SK-N-SH (cell line): Measurements from ENCODE around the gene CCDC88C. TPM values are rescaled to one million over a fixed set of nuclear protein-coding genes. Genes with fewer than 3 reads are reported as not detected.

ENCODE experiments used
- CTCF ChIA-PET: fragments of 300-600, 350-600 bp; formaldehyde crosslinking; extraction: SDS; loops from one replicate; lab custom pipeline; 2021; lab: Yijun Ruan, JAX
- POLR2A ChIA-PET: fragments of 350-600 bp; sonication (Branson Sonifier 250); formaldehyde crosslinking; extraction: SDS; loops from one replicate; lab custom pipeline; 2020; ENCODE audit warnings: antibody characterized with exemption, inconsistent platforms; lab: Yijun Ruan, JAX
- DNase-seq: peaks from one replicate; pipeline ENCODE4 v3.0.0; 2012
- H2AFZ ChIP-seq: fragments of 200-600 bp; sonication (generic); 2 replicates; pipeline ENCODE4 v1.8.1; 2016; ENCODE audit warnings: antibody characterized with exemption, mild to moderate bottlenecking, low read depth
- H3F3A ChIP-seq: fragments of 200-600 bp; sonication (generic); replicated peaks from 2 replicates; pipeline ENCODE3; 2016; ENCODE audit warnings: antibody characterized with exemption, mild to moderate bottlenecking; ENCODE audit not compliant: insufficient read depth
- H3K27ac ChIP-seq, 2 experiments: fragments of 200-500 bp in 1 of 2; fragments of 200-600 bp in 1 of 2; sonication (Bioruptor generic) in 1 of 2; sonication (generic), shearing (Covaris generic) in 1 of 2; 2 replicates each; pipeline versions ENCODE4 v1.5.1 to v1.6.1; 2014 to 2016; ENCODE audit warnings: low read depth in 2 of 2, inconsistent platforms in 1 of 2, low read length in 1 of 2, mild to moderate bottlenecking in 1 of 2, mixed read lengths in 1 of 2
- H3K27me3 ChIP-seq: fragments of 200-600 bp; sonication (generic), shearing (Covaris generic); 2 replicates; pipeline ENCODE4 v1.6.1; 2016; ENCODE audit warnings: mixed run types; ENCODE audit not compliant: insufficient read depth
- H3K36me3 ChIP-seq, 2 experiments: fragments of 200-500 bp in 1 of 2; fragments of 200-600 bp in 1 of 2; sonication (Bioruptor generic) in 1 of 2; sonication (generic) in 1 of 2; replicated peaks in 1 of 2; 2 replicates each; pipeline versions ENCODE3 to v1.5.1; 2014 to 2016; ENCODE audit warnings: low read length in 1 of 2, mild to moderate bottlenecking in 1 of 2; ENCODE audit not compliant: insufficient read depth in 2 of 2, control insufficient read depth in 1 of 2
- H3K4me1 ChIP-seq, 2 experiments: fragments of 200-500 bp in 1 of 2; fragments of 200-600 bp in 1 of 2; sonication (Bioruptor generic) in 1 of 2; sonication (generic), shearing (Covaris generic) in 1 of 2; 2 replicates each; pipeline versions ENCODE4 v1.5.1 to v1.6.1; 2014 to 2016; ENCODE audit warnings: low read depth in 1 of 2, low read length in 1 of 2, mixed run types in 1 of 2; ENCODE audit not compliant: insufficient read depth in 2 of 2, control insufficient read depth in 1 of 2
- H3K4me2 ChIP-seq: fragments of 200-600 bp; sonication (generic), shearing (Covaris generic); 2 replicates; pipeline ENCODE4 v1.6.1; 2017; ENCODE audit warnings: mixed run types
- H3K4me3 ChIP-seq, 2 experiments: fragments of 200-500 bp in 1 of 2; fragments of 200-600 bp in 1 of 2; sonication (Bioruptor generic) in 1 of 2; sonication (generic), shearing (Covaris generic) in 1 of 2; 2 replicates each; pipeline versions ENCODE4 v1.5.1 to v1.8.1; 2014 to 2016; ENCODE audit warnings: low read depth in 2 of 2, inconsistent platforms in 1 of 2, low read length in 1 of 2, mild to moderate bottlenecking in 1 of 2, mixed read lengths in 1 of 2, moderate library complexity in 1 of 2
- H3K79me2 ChIP-seq: fragments of 200-600 bp; sonication (generic); 2 replicates; pipeline ENCODE4 v1.8.1; 2017; ENCODE audit warnings: mild to moderate bottlenecking; ENCODE audit not compliant: insufficient read depth
- H3K9ac ChIP-seq: fragments of 200-600 bp; sonication (generic); 2 replicates; pipeline ENCODE4 v1.6.1; 2017; ENCODE audit warnings: mixed run types
- H3K9me2 ChIP-seq: fragments of 200-600 bp; sonication (generic); 2 replicates; pipeline ENCODE4 v1.6.1; 2017; ENCODE audit warnings: mixed run types
- H3K9me3 ChIP-seq: fragments of 200-600 bp; sonication (generic); 2 replicates; pipeline ENCODE4 v1.6.1; 2017; ENCODE audit warnings: mixed run types, mild to moderate bottlenecking, moderate library complexity
- H4K20me1 ChIP-seq: fragments of 200-600 bp; sonication (generic); 2 replicates; pipeline ENCODE4 v1.6.1; 2017; ENCODE audit warnings: mild to moderate bottlenecking, mixed run types; ENCODE audit not compliant: insufficient read depth
- CHD2 ChIP-seq: fragments of 150-350 bp; IDR thresholded peaks from 2 replicates; pipeline ENCODE4 v1.6.1; 2018; ENCODE audit warnings: low read length; ENCODE audit not compliant: partially characterized antibody
- EP300 ChIP-seq, 2 experiments: IDR thresholded peaks; 2 replicates each; pipeline versions ENCODE4 v1.4.0 to v1.6.1; 2012; ENCODE audit warnings: borderline replicate concordance in 1 of 2, low read depth in 1 of 2, low read length in 1 of 2
- EZH2phosphoT487 ChIP-seq: fragments of 200-600 bp; sonication (generic); IDR thresholded peaks from 2 replicates; pipeline ENCODE4 v1.6.1; 2017; ENCODE audit warnings: low read depth, mixed run types, mild to moderate bottlenecking, antibody characterized with exemption, moderate library complexity, borderline replicate concordance
- FOSL2 ChIP-seq: IDR thresholded peaks from 2 replicates; pipeline ENCODE4 v1.4.0; 2012; ENCODE audit warnings: low read depth, mild to moderate bottlenecking, moderate library complexity, borderline replicate concordance
- GATA2 ChIP-seq: sonication (generic); formaldehyde crosslinking; IDR thresholded peaks from 2 replicates; pipeline ENCODE4 v1.5.0; 2020; ENCODE audit warnings: mild to moderate bottlenecking, missing genetic modification reagents
- IRF3 ChIP-seq: fragments of 150-350 bp; IDR thresholded peaks from 2 replicates; pipeline ENCODE4 v1.6.1; 2016; ENCODE audit warnings: mild to moderate bottlenecking, low read depth, low read length
- JUND ChIP-seq: IDR thresholded peaks from 2 replicates; pipeline ENCODE4 v1.4.0; 2012
- MAX ChIP-seq: IDR thresholded peaks from 2 replicates; pipeline ENCODE4 v1.4.0; 2012; ENCODE audit warnings: low read depth
- MEF2A ChIP-seq: IDR thresholded peaks from 2 replicates; pipeline ENCODE4 v1.4.0; 2012; ENCODE audit warnings: low read depth, borderline replicate concordance
- MXI1 ChIP-seq: IDR thresholded peaks from 2 replicates; pipeline ENCODE4 v1.6.1; 2012; ENCODE audit warnings: mild to moderate bottlenecking, low read depth, low read length, improper control_type of control experiment
- NFIC ChIP-seq: IDR thresholded peaks from 2 replicates; pipeline ENCODE4 v1.4.0; 2012; ENCODE audit warnings: borderline replicate concordance
- PBX3 ChIP-seq: IDR thresholded peaks from 2 replicates; pipeline ENCODE4; 2012
- RAD21 ChIP-seq: IDR thresholded peaks from 2 replicates; pipeline ENCODE4 v1.6.1; 2012; ENCODE audit warnings: mild to moderate bottlenecking, low read length
- REST ChIP-seq: IDR thresholded peaks from 2 replicates; pipeline ENCODE4 v1.6.1; 2012; ENCODE audit warnings: mild to moderate bottlenecking, low read depth, low read length, moderate library complexity
- TCF12 ChIP-seq: IDR thresholded peaks from 2 replicates; pipeline ENCODE4 v1.4.0; 2012
- USF1 ChIP-seq: IDR thresholded peaks from 2 replicates; pipeline ENCODE4 v1.4.0; 2012; ENCODE audit warnings: low read depth, borderline replicate concordance
- USF2 ChIP-seq: fragments of 150-350 bp; IDR thresholded peaks from 2 replicates; pipeline ENCODE4 v1.6.1; 2017; ENCODE audit warnings: antibody characterized with exemption, low read length, low read depth, borderline replicate concordance
- ZBTB33 ChIP-seq: IDR thresholded peaks from 2 replicates; pipeline ENCODE4 v1.4.0; 2012; ENCODE audit warnings: low read depth, borderline replicate concordance
- WGBS: methylation state at CpG from one replicate; pipeline ENCODE4 v1.1.6; 2017; ENCODE audit warnings: low lambda C conversion rate; 5-methylcytosine and 5-hydroxymethylcytosine counted together
- polyA plus RNA-seq, 3 experiments: library from polyadenylated mRNA; depleted of rRNA; stranded (reverse); fragments of >200 nt; gene quantifications; 2 replicates each; pipeline ENCODE4 v1.2.3, GENCODE V29; 2012

Gene CCDC88C
- polyA plus RNA-seq, 1 of the 3 experiments (the other 2 are of a cell fraction) = 0.39 TPM

GRCh38 chr14:91398707-91399106 is 18.9 kb downstream of the CCDC88C start:
- WGBS = 57% methylated on average over 4 of the region's 6 CpGs
- Histone ChIP-seq H3K27ac (peak overlapping the region in 1 of 2 experiments; percentile 66; a peak in 2 of 4 replicates), H3K4me2 (no peak overlapping the region), H3K4me3 (no peak overlapping the region), H3F3A (no peaks in the 10 kb centered on the region), H3K9me2 (no peaks in the 10 kb centered on the region), H2AFZ (no peak overlapping the region), H3K27me3 (peaks cover 8% of the 10 kb centered on the region; the same call in 1 of the 2 replicates), H3K36me3 (no peaks in the 10 kb centered on the region), H3K9me3 (no peaks in the 10 kb centered on the region), H3K79me2 (no peaks in the 10 kb centered on the region), H4K20me1 (no peaks in the 10 kb centered on the region), H3K4me1 (peaks cover 0 to 34% of the 10 kb centered on the region in 2 experiments; a peak in 1 of 4 replicates), H3K9ac (no peak overlapping the region)
- TF ChIP-seq RAD21 (no peak), CHD2 (no peak), REST (no peak), USF1 (no peak), MXI1 (peak; percentile 36; the same call in 1 of the 2 replicates), ZBTB33 (no peak), MEF2A (no peak), EP300 (IDR thresholded peaks at IDR 0.05; ENCODE audit: borderline replicate concordance in 1 of 2, low read depth in 1 of 2, low read length in 1 of 2) (peak in 1 of 2 experiments; percentile 56; a peak in 2 of 4 replicates), NFIC (no peak), IRF3 (no peak), USF2 (no peak), TCF12 (no peak), JUND (no peak), GATA2 (CRISPR knock-in tag) (0 out of 2 replicates have a peak, but pooled peaks have one; percentile 17), PBX3 (no peak), FOSL2 (no peak), EZH2phosphoT487 (no peak), MAX (no peak)
- ChIA-PET POLR2A (interaction anchor here (1.0 to 1.4 kb wide), 2 partner anchors 21 to 26 kb away, joined by 3 to 6 read pairs; no protein-coding TSS in a partner anchor), CTCF (interaction anchor here (1.1 to 2.4 kb wide), 5 partner anchors 19 to 222 kb away, joined by 4 to 9 read pairs (median 5); partner anchors contain the start of gene CCDC88C)
- peak; percentile 72 for DNase-seq
